GM21367 (cell line): ENCODE data around the gene GRIK4.
A peak's percentile ranks its signal among the peaks of the same experiment; 100 is the strongest.
"Not testable (repeated sequence)": the region's sequence is repeated elsewhere in the genome, so short reads cannot be mapped to it uniquely, and the experiment has no call there.

Experiments used
- ATAC-seq: cut with Tn5 transposase; IDR thresholded peaks from one replicate; pipeline ENCODE4 v1.9.1; 2021; ENCODE audit not compliant: unreplicated experiment

Gene GRIK4

GRCh38 chr11:120599816-120600420, 88.4 kb downstream of the GRIK4 start:
- no peak for ATAC-seq

DNA sequence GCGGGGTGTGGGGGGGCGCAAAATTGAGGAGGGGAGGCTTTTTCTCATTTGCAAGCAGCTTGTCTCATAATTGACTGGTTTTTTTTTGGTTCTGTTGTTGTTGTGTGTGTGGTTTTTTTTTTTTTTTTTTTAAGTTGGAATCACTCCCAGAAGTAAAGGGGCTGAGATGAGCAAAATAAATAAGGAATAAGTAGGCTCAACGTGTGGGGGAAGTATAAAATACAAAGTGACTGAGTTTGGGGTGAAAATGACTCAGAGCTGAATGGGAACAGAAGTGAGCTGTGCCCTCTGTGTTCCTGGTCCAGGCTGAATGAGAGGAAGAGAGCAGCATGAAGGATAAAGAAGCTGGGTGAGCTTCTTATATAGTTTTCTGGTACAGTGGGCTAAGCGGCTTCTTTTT, 90.0 kb downstream of the GRIK4 start:
- ATAC-seq: no peak

- no peak for ATAC-seq
Observed at GRCh38 chr11:120603071-120603470, 91.5 kb downstream of the GRIK4 start.

GRCh38 chr11:120605469-120605868, 93.9 kb downstream of the GRIK4 start:
- ATAC-seq: no peak

DNA sequence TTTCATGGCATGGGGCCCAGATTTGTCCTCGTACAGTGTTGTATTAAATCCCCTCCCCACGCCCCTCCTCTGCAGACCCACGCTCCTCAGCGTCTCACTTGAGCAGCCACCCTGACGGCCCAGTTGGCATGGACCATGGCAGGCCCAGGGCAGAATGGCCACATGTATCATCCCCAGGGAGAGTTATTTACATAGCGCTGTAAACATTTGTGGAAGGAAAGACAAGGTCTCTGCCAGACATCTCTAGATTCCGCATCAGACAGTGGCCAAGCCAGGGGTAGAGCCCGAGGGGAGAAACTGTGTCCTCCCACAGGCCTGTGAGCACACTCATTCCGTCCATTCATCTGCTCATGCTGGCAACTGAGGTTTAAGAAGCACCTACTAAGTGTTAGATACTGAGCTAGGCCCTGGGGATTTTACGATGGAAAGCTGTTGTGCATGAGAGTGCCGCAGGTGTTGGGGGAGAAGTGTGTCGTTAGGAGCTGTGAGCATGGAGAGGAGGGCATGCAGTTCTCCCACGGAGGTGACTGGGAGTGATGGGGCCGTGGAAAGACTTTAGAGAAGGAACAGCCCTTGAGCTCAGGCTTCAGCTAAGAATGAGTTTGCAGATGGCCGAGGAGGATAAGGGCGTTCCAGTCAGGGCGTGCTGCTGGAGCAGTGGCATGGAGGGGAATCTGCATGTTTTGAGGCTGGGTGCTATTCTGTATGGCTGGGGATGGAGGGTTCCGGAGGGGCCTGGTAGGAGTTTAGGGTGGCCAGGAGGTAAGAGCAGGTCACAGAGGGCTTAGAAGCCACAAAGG, 94.9 kb downstream of the GRIK4 start:
- no peak for ATAC-seq

GRCh38 chr11:120608061-120608460, 96.5 kb downstream of the GRIK4 start:
- ATAC-seq: no peak

DNA sequence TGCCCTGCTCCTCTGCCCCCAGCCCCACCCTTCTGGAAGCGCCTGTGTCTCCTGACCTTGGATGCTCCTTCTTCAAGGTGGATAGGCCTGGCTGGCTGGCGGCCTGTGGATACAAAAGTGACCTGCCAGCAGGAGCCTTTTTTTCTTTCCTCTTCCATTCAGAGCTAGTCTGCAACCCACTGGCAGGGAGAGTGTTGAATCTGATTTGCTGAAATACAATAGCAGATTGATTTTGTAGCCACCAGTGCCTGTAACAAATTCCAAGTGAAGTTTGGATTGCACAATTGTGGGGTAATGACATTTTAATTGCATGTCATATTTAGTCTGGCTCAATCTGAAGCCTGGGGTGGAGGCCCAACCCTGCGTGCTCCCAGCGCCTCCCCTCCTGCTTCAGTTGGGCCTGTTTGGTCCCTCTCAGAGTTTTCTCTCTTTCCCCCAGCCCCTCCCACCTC, 97.2 kb downstream of the GRIK4 start:
- no peak for ATAC-seq

DNA sequence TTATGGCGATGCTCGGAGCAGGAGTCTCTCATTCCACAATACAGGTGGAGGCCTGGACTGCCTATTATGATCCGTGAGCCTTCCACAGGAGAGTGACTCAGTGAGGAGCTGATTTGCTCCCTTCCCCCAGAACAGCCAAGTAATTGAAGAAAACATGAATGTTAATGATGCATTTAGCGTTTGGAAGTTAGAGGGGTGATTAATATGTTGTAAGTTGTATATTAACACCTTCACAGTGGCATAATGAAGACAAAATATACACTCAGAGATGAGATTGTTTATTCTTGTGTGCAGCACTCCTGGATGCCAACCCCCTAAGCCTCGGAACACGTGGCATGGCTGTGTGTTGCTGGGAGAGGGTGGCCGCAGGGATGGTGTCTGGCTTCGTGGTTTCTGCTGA, 98.6 kb downstream of the GRIK4 start:
- ATAC-seq: no peak

GRCh38 chr11:120611581-120611980, 100.0 kb downstream of the GRIK4 start:
- ATAC-seq: no peak

- ATAC-seq: peak; percentile 86
Observed at GRCh38 chr11:120612513-120613263, 101.1 kb downstream of the GRIK4 start.

GRCh38 chr11:120613264-120614226, 102.0 kb downstream of the GRIK4 start:
- ATAC-seq: peak; percentile 58

DNA sequence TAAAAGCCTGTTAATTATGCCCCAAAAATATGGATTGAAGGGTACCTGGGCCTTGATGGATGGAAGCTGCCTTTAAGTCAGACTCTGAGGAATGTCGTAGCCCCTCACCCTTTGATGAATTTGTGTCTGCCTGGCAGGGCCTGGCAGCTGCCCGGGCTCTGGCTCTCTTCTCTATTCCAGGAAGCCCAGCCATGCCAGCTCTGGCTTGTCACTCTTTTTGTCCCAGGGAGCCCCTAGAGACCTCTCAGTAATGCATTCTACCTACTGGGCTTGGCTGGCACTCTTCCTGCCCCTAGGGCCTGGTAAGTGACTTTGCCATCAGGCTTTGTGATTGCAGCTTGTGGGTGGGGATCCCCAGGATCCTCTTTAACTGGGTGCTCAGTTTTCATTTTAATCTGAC, 103.8 kb downstream of the GRIK4 start:
- ATAC-seq: no peak

DNA sequence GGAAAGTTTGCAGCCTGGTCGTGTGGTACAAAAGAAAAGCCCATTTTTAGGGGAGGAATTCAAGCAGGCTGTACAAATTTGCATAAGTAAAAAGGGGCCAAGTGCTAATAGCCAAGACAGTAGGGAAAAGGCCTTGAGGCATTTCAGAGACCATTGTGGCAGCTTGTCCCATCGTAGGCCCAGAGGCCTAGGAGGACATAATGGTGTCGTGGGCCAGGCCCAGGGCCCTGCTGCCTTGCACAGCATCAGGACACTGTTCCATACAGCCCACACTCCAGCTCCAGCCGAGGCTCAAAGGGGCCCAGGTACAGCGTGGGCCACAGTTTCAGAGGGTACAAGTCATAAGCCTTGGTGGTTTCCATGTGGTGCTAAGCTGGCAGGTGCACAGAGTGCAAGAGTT, 106.9 kb downstream of the GRIK4 start:
- no peak for ATAC-seq

DNA sequence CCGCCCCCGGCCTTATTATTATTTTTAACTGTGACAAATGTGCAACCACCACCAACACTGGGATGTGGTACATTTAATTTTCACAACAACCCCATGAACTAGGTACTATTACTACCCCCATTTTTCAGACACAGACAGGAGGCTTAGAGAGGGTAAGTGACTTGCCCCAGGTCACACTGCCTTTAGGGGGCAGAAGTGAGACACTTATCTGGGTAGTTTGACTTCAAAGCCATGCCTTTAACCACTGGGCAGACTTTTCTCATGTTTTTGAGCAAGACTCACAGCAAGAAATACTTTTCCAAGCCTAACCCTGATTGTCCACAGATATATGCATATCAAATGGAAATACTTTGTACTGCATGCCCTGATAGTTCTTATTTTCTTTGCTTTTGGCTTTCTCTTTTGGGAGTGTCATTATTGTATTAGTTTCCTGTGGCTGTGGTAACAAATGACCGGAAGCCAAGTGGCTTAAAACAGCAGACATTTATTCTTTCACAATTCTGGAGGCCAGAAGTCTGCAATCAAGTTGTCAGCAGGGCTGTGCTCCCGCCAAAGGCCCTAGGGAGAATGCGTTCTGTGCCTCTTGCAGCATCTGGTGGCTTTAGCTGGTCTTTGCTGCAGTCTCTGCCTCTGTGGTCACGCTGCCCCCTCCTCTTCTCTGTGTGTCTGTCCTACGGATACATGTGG, 110.8 kb downstream of the GRIK4 start:
- no peak for ATAC-seq

DNA sequence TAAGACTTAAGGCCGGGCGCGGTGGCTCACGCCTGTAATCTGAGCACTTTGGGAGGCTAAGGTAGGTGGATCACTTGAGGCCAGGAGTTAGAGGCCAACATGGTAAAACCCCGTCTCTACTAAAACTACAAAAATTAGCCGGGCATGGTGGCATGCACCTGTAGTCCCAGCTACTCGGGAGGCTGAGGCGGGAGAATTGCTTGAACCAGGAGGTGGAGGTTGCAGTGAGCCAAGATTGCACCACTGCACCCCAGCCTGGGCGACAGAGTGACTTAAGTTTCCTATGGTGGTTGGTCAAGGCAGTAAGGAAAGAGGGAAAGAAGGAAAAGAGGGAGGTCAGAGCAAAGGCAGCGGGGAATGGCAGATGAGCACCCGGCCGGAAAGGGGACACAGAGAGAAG, 113.4 kb downstream of the GRIK4 start:
- not testable (repeated sequence) for ATAC-seq

DNA sequence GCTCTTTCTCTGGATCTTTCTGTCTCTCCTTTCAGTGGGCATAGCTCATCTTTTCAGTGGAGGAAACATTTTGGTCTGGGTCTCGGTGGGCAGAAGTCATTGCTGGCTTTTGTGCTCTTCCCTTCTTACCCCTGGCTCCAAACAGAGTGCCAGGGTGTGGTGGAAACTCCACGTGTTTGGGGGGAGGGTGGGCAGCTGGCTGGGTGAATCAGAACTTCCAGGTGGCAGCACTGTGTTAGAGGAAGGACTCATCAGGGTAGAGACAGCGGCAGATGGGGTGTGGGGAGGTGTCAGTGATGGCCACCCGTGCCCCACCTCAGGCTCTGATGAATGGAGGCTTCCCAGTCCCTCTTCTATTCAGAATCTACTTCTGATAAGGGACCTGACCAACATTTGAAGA, 114.0 kb downstream of the GRIK4 start:
- ATAC-seq: no peak

GRCh38 chr11:120626791-120627190, 115.2 kb downstream of the GRIK4 start:
- ATAC-seq: no peak

DNA sequence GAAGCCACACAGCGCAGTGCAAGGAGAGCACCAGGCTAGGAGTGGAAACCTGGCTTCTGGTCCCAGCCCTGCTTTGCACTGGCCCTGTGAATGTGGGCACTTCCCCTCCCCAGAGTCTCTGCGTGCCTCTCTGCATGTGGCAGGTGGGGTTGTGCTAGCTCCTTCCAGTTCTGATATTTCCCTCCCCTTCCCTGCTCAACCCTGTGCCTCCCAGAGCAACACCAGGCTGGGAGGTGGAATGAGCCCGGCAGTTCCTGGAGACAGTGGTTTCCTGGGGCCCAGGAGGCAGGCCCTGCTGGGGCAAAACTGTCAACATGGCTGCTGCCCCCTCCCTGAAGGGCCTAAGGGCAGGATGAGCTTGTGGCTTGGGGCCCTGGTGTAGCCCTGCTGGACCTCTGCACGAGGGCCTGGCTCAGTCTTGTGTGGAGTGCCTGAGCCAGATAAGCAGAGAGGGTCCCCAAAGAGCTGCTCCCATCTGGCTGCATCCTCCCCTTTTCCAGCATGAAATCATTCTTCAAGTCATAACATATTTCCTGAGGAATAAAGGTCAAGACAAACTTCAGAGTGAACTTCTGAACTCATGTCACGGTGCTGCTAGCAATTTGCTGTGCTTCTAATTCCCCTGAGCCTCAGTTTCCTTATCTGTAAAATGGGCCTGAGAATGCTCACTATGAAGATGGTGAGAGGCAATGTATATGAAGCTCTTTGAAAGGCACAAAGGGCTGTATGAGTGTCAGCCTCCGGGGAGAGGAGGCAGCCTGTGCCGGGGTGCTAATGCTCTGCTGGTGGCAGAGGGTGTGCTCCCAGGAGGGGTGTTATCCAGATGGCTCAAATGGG, 116.0 kb downstream of the GRIK4 start:
- ATAC-seq: no peak

DNA sequence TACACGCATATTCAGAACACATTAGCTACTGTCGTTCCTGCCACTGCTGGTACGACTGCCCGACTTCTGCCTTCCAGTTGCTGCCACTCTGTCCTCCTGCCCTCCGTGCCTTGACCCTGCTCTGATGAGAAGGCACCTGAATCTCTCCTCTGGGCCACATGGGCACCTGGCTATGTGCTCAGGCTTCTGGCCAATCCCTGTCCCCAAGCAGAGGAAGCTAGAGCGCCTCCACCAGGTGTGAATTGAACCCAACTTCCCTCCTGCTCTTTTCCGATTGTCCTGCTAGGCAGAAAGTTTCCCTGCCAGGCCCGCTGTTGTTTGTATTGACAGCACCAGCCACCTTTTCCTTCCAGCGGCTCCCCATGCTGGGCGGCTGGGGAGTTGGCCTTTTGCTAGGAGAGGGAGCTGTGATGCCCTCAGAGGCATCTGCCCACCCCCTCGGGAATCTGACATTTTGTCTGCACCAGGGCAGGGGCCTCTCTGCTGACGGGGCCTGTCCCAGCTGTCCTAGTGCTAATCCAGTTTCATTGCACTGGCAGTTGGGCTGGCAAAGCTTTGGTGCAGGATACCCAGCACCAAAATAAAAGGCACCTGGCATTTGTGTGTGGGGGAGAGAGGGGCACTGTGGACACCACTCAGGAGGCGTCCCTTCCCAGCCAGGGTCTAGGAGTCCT, 118.0 kb downstream of the GRIK4 start:
- no peak for ATAC-seq
